GM19468 (cell line): Measurements from ENCODE around the gene CC2D1A.
A peak's percentile ranks its signal among the peaks of the same experiment; 100 is the strongest.

Experiments
- ATAC-seq: cut with Tn5 transposase; IDR thresholded peaks from one replicate; pipeline ENCODE4 v1.9.1; 2021; ENCODE audit warnings: mild to moderate bottlenecking, moderate library complexity, moderate number of reproducible peaks; ENCODE audit not compliant: unreplicated experiment; ENCODE audit errors: extremely low read depth

CC2D1A gene

DNA sequence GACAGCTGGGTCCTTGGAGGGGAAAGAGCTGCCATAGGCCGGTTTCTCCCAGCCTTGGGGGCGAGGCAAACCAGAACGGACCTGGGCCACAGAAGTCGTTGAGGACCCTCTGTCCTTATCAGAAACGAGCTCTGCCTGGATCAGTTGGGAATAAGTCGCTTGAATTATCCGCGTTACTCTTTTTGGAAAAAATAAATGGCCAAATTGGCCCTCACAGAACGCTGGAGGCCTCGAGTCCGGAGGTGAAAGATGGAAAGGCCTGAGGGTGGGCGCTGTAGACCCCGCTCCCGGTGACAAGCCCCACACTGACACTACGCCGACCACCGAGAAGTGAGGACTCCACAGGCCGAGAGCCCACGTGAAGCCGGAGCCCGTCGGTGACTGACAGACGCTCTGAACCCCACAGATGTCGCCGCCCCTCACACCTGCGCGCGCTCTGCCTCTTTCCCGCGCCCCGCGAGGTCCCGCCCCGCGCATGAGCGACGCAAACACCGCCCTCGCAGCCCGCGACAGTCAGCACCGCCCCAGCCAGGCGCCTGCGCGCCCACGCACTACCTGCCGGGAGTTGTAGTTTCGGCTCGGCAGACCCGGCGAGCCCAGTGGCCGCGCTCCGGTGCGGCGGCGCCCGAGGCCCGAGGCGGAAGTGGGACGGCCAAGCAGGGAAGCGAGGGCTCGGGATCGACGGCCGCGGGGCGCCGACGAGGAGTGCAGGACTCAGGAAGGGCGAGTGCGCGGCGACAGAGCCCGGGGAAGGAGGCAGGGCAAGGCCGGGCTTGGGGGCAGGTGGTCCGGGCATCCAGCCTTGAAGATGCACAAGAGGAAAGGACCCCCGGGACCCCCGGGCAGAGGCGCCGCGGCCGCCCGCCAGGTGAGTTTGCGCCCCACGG is at the start of gene CC2D1A, which contains the start of gene BRME1:
TSS of gene CC2D1A (plus strand) at position 568 of the 887 bp plus-strand sequence. CDS start at position 809, 241 bp downstream.
TSS of gene BRME1 (minus strand) at position 484 of the 887 bp plus-strand sequence. CDS start 1,225 bp downstream, outside the sequence.
- peak; percentile 76 for ATAC-seq

DNA sequence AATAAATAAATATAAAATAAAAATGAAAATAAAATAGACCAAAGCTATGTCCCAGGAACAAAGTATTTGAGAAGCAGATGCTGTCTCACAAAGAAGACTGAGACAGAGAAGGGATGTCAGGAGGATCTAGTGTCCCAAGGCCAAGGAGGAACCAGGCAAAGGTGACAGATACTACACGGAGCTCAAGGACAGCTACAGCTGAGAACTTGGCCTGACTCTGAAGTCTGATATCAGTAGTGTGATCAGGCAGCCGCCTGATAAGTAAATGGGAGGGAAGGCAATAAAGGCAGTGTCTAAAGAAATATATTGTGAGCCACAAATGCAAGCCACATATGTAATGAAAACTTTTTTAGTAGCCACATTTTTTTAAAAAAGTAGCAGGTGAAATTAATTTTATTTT is 49.5 kb upstream of the CC2D1A start:
- ATAC-seq, result no peak

DNA sequence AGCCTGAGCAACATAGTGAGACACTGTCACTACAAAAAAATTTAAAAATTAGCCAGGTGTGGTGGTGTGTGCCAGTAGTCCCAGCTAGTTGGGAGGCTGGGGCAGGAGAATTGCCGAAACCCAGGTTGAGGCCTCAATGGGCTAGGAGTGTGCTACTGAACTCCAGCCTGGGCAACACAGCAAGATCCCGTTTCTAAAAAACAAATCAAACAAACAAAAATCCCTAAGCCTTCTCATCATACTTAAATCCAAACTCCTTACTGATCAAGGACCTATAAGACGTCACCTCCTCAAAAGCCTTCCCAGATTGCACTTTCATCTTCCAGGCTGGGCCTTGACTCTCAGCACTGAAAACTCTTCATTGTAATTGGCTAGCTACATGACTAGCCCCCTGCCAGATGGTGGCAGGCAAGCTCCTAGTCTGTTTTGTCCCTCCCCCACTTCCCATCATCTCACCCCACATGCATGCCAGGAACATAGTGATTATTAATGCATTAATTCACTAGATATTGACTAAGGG is 46.6 kb upstream of the CC2D1A start:
- ATAC-seq, result no peak

DNA sequence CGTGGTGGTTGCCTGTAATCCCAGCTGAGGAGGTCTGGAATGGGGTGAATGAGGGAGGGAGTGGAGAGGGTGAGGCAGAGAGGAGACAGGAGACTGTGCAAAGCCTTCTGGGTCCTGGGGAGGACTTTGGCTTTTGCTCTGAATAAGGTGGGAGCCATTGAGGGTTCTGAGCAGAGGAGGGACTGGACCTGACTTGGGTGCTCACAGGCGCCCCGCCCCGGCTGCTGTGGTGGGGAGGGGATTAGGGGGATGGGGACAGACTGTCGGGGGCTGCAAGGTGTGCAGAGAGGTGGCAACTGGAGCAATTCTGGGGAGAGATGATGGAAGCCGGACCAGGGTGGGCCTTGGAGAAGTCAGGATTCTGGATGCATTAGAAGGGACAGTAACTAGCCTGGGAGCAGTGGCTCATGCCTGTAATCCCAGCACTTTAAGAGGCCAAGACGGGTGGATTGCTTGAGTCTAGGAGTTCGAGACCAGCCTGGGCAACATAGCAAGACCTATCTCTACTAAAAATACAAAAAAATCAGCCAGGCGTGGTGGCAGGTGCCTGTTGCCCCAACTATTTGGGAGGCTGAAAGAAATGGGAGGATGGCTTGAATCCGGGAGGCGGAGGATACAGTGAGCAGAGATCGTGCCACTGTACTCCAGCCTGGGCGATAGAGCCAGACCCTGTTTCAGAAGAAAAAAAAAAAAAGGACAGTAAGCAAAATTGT is 45.2 kb upstream of the CC2D1A start:
- ATAC-seq, result no peak

DNA sequence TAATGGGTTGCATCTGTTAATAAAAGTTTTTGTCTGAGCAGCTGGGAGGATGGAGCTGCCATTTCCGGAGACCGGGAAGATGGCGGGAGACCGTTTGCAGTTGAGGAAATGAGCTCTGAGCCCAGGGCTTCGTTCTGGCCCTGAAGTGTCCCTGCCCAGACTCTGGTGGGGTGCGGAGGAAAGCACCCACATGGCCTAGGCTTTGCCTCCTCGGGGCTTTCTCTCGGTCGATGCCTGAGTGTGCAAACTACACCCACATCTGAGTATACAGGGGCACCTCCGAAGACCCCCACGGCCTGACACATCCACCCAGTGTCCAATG is 44.6 kb upstream of the CC2D1A start:
- ATAC-seq, result no peak

DNA sequence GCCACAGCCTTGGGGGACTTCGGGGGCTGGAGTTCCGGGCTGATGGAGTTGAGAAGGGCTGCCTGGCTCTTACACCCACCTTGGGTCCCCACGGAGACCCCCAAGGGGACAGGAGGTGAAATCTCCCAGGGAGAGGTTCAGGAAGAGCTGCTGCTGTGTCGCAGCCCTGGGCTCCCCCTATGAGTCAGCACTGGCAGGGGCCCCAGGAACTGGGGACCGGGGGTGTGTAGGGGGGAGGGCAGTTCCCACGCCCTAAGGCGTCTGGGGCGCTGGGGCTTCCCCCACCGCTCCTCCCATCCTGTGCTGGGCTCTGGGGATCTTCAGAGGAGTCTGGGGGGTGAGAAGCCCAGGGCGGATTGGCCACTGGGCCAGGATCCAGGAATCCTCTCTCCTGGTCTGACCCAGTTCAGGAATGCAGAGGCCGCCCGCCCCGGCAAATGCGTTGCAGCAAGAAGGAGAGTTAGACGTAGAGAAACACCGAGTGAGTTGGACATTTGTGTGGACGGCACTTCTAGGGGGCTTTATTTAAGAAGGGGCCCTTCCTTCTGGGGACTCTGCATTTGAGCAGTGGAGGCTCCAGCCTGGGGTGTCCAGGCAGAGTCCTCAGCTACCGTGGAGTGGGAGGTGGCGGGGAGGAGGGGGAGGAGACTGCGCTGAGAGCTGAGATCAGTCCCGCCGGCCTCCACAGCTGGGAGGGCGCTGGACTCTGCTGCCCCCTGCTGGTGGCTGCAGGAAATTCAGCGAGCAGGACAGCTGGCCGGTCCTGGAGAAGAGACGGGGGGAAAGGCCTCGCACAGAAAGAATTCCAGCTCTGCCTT is 44.1 kb upstream of the CC2D1A start:
- ATAC-seq, result no peak

DNA sequence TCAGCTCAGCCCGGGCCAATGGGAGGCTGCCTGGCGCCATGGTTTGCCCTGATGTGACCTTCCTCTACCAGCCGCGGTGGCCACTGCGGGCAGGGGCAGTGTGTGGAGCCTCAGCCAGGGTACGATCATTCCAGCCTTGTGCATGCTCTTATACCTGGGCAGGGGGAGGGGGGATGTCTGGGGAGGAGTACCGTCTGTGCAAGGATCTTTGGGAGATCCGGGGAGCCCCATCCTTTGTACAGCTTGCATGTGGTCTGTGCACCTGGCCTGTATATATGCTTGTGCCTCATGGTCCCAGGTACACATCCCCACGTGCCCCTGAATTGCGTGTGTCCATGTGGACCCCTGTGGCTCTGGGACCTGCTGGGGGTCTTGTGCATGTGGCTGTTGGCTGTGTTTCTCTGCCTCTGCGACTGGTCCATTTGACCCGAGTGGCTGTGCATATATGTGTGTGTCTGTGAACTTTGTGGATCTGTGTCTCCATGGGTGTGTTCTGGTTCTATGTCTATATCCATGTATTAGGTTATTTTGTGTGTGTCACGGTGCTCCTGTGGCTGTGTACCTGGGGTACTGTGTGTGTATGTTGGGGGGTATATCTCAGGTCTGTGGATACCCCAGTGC is 41.8 kb upstream of the CC2D1A start:
- no peak for ATAC-seq

DNA sequence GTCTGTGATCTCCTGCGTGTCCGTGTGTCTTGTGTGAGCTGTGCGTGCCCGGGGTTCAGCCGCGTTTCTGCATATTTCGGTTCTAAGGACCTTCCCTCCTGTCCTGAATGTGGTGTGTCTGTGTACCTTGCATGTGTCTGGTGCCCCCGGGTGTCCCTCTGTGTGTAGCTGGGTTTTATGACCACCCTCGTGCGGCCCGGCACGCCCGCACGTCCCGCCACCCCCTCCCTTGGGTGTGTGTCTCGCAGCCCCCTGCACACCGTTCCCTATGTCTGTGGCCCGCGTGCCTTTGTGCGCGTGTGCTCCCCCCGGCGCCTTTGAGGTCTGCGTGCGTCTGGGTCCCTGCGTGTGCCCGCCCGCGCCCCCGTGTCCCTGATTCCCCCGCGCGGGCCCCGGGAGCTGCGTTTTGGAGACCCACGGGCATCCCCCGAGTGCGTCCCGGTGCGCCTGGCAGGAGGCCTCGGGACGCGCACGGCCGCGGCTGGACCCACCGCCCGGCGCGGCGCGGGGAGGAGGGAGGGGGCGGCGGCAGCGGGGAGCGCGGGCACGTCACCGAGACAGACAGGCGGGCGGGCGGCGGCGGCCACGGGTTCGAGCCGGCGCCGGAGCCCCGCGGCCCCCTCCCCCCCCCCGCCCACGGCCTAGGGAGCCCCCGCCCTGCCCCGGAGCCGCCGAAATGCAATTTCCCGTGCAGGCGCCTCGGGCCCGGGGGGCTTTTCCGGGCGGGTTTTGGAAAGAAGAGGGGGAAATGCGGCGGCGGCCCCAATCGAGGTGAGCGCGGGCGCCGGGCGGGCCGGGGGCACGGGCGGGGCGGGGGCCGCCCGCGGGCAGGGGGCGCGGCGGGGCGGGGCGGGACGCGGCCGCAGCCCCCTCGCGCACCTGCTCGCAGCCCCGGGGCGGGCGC is 41.1 kb upstream of the CC2D1A start:
- ATAC-seq, result no peak

DNA sequence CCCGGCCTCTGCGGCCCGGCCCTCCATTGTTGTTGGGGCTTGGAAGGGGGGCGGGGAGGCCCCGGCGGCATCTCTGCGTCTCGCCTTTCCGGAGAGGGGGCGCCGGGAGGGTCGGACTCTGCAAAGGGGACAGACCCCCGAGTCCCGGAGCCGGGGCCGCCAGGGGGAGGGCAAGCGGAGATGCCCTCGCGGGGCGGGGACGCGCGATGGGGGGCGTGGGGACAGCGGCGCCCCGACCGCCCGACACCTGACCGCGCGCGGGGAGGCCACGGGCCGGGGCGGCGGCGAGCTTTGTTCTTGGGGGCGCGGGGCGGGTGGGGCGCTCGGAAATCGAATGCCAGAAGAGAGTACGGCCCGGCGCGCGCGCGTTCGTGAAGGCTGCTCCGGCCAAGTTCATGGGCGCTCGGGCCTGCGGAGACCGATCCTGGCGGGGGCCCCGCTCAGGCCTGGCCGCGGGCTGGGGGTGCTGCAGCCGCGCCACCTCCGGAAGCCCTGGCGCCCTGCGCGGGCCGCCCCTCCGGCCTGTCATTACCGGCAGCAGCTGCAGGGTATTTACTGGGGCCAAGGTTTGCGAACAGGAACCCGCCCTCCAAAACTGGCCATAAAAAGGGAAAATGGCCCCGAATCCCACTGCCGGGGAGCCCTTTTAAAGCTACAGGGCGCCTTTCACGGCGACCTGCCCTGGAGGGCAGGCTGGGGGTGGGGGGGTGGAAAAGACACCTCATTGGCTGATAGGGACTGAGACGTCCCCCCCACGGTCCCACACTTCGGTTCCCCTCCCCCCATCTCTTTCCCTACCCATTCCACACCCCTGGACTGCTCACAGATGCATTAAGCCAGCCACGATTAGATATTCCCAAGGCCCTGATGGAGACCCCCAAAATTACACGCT is 40.2 kb upstream of the CC2D1A start:
- ATAC-seq, result no peak

DNA sequence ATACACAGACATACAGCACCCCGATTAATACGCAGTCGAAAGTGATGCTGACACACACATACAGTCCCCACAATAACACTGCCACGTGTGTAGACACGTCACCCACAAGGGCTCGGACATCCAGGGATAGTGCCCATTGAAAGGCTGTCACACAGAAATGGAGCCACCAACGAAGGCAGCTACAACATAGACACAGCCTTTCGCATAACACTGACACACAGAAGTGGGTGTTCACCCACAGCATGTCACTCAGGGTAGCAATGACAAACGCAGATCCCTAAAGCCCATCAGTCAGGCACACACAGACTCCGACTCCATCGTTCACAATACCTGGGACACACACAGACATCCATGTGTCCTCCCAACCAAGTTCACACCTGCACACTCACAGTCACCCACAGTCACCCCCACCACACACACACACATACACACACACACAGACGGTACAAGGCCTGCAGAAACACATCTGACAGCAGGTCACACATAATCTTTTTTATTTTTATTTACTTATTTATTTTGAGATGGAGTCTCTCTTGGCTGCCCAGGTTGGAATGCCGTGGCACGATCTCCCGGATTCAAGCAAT is 39.4 kb upstream of the CC2D1A start:
- no peak for ATAC-seq

DNA sequence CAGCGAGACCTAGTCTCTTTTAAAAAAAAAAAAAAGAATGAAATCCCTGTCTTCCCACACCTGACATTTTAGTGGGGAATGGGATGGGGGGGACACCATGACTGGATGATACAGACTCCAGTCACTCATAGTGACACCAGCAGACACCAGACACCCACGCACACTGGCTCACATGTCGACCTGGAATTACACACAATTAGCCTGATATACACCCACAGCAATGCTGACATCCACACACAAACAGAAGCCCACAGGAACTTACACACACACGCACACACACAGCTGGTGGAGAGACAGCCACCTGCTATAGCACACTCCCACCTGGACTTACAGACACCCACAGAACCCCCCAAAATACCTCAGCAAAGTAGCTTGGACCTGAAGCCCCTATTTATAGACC is 37.3 kb upstream of the CC2D1A start:
- no peak for ATAC-seq

DNA sequence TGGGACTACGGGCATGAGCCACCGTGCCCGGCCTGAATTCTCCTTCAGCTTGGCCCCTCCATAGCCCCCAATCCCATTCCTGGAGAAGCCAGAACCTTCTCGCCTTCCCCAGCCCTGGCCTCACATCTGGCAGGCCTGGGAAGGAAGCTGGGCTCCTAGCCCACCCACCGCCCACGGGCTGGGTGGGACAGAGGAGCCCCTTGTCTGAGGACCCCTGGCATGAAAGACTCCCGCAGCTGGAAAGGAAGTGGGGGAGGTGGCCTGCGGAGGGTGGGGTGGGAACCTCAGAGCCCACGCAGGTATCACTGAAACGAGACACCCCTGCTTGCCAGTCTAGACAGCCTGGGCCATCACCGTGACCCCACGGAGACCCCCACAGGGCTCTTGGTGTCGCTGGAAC is 36.7 kb upstream of the CC2D1A start:
- ATAC-seq, result no peak

DNA sequence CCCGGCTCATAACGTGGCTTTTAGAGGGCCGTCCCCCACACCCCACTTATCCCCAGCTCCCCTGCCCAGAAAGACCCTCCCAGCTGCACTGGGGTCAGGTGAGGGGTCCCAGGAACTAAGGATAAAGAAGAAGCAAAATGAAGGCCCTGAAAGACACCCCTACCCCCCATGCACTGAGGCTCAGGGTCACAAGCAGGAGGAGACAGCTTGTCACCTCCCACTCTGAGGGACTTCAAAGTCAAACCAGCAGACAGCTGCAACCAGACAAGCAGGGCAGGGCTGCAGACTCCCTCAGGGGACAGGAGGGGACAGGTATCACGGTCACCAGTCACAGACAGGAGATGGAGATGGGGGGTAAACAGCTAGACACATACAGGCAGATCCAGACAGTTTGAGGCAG is 35.1 kb upstream of the CC2D1A start:
- no peak for ATAC-seq

DNA sequence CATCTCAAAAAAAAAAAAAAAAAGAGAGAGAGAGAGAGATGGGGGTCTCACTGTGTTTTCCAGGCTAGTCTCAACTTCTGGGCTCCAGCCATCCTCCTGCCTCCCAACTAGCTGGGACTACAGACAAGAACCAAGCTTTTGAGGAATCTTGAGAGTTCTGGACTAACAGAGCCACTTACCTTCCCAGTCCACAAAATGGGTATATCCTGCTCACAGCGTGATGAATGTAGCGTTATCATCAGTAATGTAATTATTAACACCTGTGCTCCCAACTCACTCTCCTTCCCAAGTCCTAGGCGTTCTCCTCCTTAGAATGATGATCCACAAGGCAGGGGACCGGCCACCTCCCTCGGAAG is 33.7 kb upstream of the CC2D1A start:
- ATAC-seq, result no peak

DNA sequence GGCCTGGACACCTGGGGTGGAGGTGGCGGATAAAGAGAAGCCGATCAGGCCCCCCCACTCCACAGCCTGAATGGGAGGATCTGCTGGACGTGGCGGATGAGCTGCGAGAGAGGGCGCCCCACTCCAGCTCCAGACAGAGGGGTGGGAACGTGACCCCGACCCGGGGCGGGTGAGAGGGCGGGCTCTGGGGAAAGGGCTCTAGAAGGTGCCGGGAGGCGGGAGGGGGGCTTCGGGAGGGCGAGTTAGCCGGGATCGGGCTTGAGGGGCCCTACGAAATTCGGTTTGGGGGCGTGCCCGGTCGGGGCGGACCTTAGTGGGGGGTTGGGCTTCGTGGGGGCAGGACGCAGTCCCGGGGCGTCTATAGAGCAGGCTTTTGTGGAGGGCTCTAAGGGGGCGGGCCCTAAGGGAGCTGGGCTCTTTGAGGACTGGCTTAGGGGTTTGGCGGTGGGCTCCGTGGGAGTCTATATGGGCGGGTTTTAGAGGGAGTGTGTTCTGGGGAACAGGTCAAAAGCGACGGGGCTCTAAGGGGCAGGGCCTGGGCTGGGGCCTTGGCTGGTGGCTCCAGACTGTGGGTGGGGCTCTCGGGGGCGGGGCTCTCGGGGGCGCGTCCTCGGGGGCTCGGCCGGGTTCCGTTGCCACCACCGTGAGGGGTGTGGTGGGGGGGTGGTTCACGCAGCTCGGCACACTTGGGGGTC is 33.2 kb upstream of the CC2D1A start:
- no peak for ATAC-seq

DNA sequence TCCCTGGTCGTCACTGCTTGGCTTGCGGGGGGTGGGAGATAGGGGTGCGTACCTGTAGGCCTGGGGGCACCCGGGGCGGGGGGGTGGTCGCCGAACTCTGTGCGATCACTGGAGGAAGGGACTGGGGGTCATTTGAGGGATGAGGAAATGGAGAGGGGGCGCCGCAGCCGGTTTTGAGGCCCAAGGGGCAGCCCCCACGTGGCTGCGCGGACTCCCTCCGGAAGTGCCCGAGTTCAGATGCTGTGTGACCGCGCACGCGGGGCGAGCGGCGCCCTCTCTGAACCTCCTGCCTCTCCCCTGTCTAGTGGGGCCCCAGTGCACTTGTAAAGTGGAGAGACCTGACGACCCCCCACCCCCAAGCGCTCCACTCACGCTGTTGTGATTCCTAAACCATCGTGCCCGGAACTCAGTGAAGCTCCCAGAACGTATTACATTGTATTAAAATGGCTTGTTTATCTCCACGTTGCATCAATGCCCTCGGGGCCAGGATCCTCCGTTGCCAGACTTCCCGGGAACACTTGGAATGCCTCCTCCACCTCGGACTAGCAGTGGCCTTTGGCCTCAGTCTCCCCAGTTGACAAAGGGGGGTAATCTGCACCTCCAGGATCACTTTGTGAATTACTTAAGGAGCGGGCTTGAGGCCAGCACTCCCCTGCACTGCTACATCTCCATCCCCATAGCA is 32.0 kb upstream of the CC2D1A start:
- ATAC-seq, result no peak

DNA sequence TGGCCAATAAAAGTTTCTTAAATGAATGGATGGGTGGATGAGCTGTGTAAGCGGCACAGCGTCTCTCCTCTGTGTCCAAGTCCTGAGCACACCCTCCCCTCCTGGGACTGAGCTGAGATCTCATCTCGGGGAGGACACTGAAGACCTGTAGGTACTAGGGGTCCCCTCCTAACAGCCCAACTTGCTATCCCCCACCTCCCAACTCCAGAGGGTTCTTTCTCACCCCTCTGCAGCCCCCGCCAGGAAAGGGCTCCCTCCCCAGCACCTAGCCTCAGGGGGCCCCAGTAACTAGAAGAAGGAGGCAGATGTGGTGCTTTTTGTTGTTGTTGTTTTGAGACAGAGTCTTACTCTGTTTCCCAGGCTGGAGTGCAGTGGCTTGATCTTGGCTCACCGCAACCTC is 30.2 kb upstream of the CC2D1A start:
- ATAC-seq, result no peak
